ENCODE measurements around the gene ABCD3. TPM values are rescaled to one million over a fixed set of nuclear protein-coding genes. Genes with fewer than 3 reads are reported as not detected.
"Not testable (repeated sequence)": the region's sequence is repeated elsewhere in the genome, so short reads cannot be mapped to it uniquely, and the experiment has no call there.

Gene ABCD3
- total RNA-seq, 2 experiments from 2014 or later = 46.1 to 67.1 TPM

GRCh38 chr1:94551449-94551848, 133.3 kb downstream of the ABCD3 start:
- H3K36me3 Mint-ChIP-seq (ENCODE audit: low read depth) = no peaks in the 10 kb centered on the region
- POLR2A ChIA-PET = no interaction called here
- no peak for DNase-seq

GRCh38 chr1:94552071-94552586, 133.9 kb downstream of the ABCD3 start:
- intact Hi-C loops (cut with DNase I, micrococcal nuclease) = no loop called here
- DNase-seq = no peak
- H3K9me3 Mint-ChIP-seq (ENCODE audit: low read depth) = no peaks in the 10 kb centered on the region
- POLR2A ChIA-PET = no interaction called here
- no peak for ATAC-seq
- H3K27ac Mint-ChIP-seq = no peak overlapping the region
- peaks cover 5% of the 10 kb centered on the region for H3K27me3 Mint-ChIP-seq
- CTCF ChIA-PET = no interaction called here
- no peaks in the 10 kb centered on the region for H3K4me1 Mint-ChIP-seq
- H3K36me3 Mint-ChIP-seq (ENCODE audit: low read depth) = no peaks in the 10 kb centered on the region
- no peak overlapping the region for H3K4me3 Mint-ChIP-seq

More at GRCh38 chr1:94551449-94551848, 133.3 kb downstream of the ABCD3 start:
- no peak overlapping the region for H3K4me3 Mint-ChIP-seq
- CTCF ChIA-PET = no interaction called here
- H3K27me3 Mint-ChIP-seq = peaks cover 11% of the 10 kb centered on the region
- intact Hi-C loops (cut with DNase I, micrococcal nuclease) = no loop called here
- H3K4me1 Mint-ChIP-seq = no peaks in the 10 kb centered on the region
- no peaks in the 10 kb centered on the region for H3K9me3 Mint-ChIP-seq (ENCODE audit: low read depth)
- ATAC-seq = no peak
- H3K27ac Mint-ChIP-seq = no peak overlapping the region

GRCh38 chr1:94553323-94553730, 135.1 kb downstream of the ABCD3 start:
- Mint-ChIP-seq H3K27ac (no peak overlapping the region), H3K36me3 (ENCODE audit: low read depth) (no peaks in the 10 kb centered on the region), H3K4me1 (no peaks in the 10 kb centered on the region), H3K27me3 (peaks cover 5% of the 10 kb centered on the region), H3K9me3 (ENCODE audit: low read depth) (no peaks in the 10 kb centered on the region), H3K4me3 (no peak overlapping the region)
- ChIA-PET CTCF (interaction anchor here (0.6 kb wide), 1 partner anchor 353 kb away, joined by 3 read pairs; no protein-coding TSS in a partner anchor), POLR2A (no interaction called here)
- intact Hi-C loops (cut with DNase I, micrococcal nuclease) = no loop called here
- no peak for DNase-seq
- ATAC-seq = no peak

GRCh38 chr1:94553931-94554330, 135.7 kb downstream of the ABCD3 start:
- no peaks in the 10 kb centered on the region for H3K4me1 Mint-ChIP-seq
- CTCF ChIA-PET = no interaction called here
- H3K9me3 Mint-ChIP-seq (ENCODE audit: low read depth) = no peaks in the 10 kb centered on the region
- no peak overlapping the region for H3K4me3 Mint-ChIP-seq
- POLR2A ChIA-PET = no interaction called here
- DNase-seq (no peak), ATAC-seq (no peak)
- no peak overlapping the region for H3K27ac Mint-ChIP-seq
- H3K27me3 Mint-ChIP-seq = peaks cover 5% of the 10 kb centered on the region
- H3K36me3 Mint-ChIP-seq (ENCODE audit: low read depth) = no peaks in the 10 kb centered on the region
- intact Hi-C loops (cut with DNase I, micrococcal nuclease) = no loop called here

- ATAC-seq (no peak), DNase-seq (no peak)
- H3K27ac Mint-ChIP-seq = no peak overlapping the region
- no peak overlapping the region for H3K4me3 Mint-ChIP-seq
- H3K9me3 Mint-ChIP-seq (ENCODE audit: low read depth) = no peaks in the 10 kb centered on the region
- no peaks in the 10 kb centered on the region for H3K36me3 Mint-ChIP-seq (ENCODE audit: low read depth)
- POLR2A ChIA-PET = no interaction called here
- CTCF ChIA-PET = no interaction called here
- peaks cover 5% of the 10 kb centered on the region for H3K27me3 Mint-ChIP-seq
- intact Hi-C loops (cut with DNase I, micrococcal nuclease) = no loop called here
- no peaks in the 10 kb centered on the region for H3K4me1 Mint-ChIP-seq
These were observed 136.4 kb downstream of the ABCD3 start for GRCh38 chr1:94554580-94554979.

- Mint-ChIP-seq H3K4me3 (no peak overlapping the region), H3K27ac (no peak overlapping the region), H3K27me3 (peaks cover 3% of the 10 kb centered on the region), H3K36me3 (ENCODE audit: low read depth) (no peaks in the 10 kb centered on the region), H3K4me1 (no peaks in the 10 kb centered on the region), H3K9me3 (ENCODE audit: low read depth) (no peaks in the 10 kb centered on the region)
- ATAC-seq = no peak
- DNase-seq = no peak
- ChIA-PET CTCF (no interaction called here), POLR2A (no interaction called here)
- intact Hi-C loops (cut with DNase I, micrococcal nuclease) = no loop called here
These were observed 136.9 kb downstream of the ABCD3 start for GRCh38 chr1:94555091-94555490.

- ChIA-PET CTCF (interaction anchor here (0.7 to 1.1 kb wide), 3 partner anchors 75 to 493 kb away, joined by 3 to 4 read pairs (median 3); no protein-coding TSS in a partner anchor), POLR2A (no interaction called here)
- Mint-ChIP-seq H3K4me3 (no peak overlapping the region), H3K9me3 (ENCODE audit: low read depth) (no peaks in the 10 kb centered on the region), H3K27ac (no peak overlapping the region), H3K27me3 (peaks cover 2% of the 10 kb centered on the region), H3K4me1 (no peaks in the 10 kb centered on the region), H3K36me3 (ENCODE audit: low read depth) (no peaks in the 10 kb centered on the region)
- no peak for ATAC-seq
- DNase-seq = no peak
- intact Hi-C loops (cut with DNase I, micrococcal nuclease) = no loop called here
These were observed 141.7 kb downstream of the ABCD3 start for GRCh38 chr1:94559921-94560320.

- no peaks in the 10 kb centered on the region for H3K36me3 Mint-ChIP-seq (ENCODE audit: low read depth)
- POLR2A ChIA-PET = no interaction called here
- ATAC-seq = no peak
These were observed 142.1 kb downstream of the ABCD3 start for GRCh38 chr1:94560333-94560732.

GRCh38 chr1:94562519-94563260, 144.5 kb downstream of the ABCD3 start:
- no peak overlapping the region for H3K4me3 Mint-ChIP-seq
- ChIA-PET POLR2A (no interaction called here), CTCF (interaction anchor here (0.6 kb wide), 1 partner anchor 527 kb away, joined by 3 read pairs; no protein-coding TSS in a partner anchor)
- no peak overlapping the region for H3K27ac Mint-ChIP-seq
- DNase-seq (no peak), ATAC-seq (no peak)
- H3K4me1 Mint-ChIP-seq = no peaks in the 10 kb centered on the region
- H3K27me3 Mint-ChIP-seq = peaks cover 2% of the 10 kb centered on the region
- no peaks in the 10 kb centered on the region for H3K36me3 Mint-ChIP-seq (ENCODE audit: low read depth)
- no peaks in the 10 kb centered on the region for H3K9me3 Mint-ChIP-seq (ENCODE audit: low read depth)
- intact Hi-C loops (cut with DNase I, micrococcal nuclease) = no loop called here

More at GRCh38 chr1:94560333-94560732, 142.1 kb downstream of the ABCD3 start:
- H3K4me1 Mint-ChIP-seq = no peaks in the 10 kb centered on the region
- DNase-seq = no peak
- intact Hi-C loops (cut with DNase I, micrococcal nuclease) = no loop called here
- no peak overlapping the region for H3K27ac Mint-ChIP-seq
- no peaks in the 10 kb centered on the region for H3K9me3 Mint-ChIP-seq (ENCODE audit: low read depth)
- peaks cover 2% of the 10 kb centered on the region for H3K27me3 Mint-ChIP-seq
- CTCF ChIA-PET = interaction anchor here (0.7 to 1.1 kb wide), 3 partner anchors 75 to 493 kb away, joined by 3 to 4 read pairs (median 3); no protein-coding TSS in a partner anchor
- H3K4me3 Mint-ChIP-seq = no peak overlapping the region

- intact Hi-C loops (cut with DNase I, micrococcal nuclease) = no loop called here
- ChIA-PET CTCF (interaction anchor here (0.6 kb wide), 1 partner anchor 929 kb away, joined by 3 read pairs; no protein-coding TSS in a partner anchor), POLR2A (no interaction called here)
- Mint-ChIP-seq H3K4me1 (no peaks in the 10 kb centered on the region), H3K36me3 (ENCODE audit: low read depth) (no peaks in the 10 kb centered on the region), H3K9me3 (ENCODE audit: low read depth) (no peaks in the 10 kb centered on the region), H3K27ac (no peak overlapping the region), H3K4me3 (no peak overlapping the region), H3K27me3 (peaks cover 2% of the 10 kb centered on the region)
- ATAC-seq (no peak), DNase-seq (no peak)
These were observed 147.7 kb downstream of the ABCD3 start for GRCh38 chr1:94565901-94566300.

GRCh38 chr1:94566436-94566835, 148.2 kb downstream of the ABCD3 start:
- CTCF ChIA-PET = interaction anchor here (1.5 kb wide), 1 partner anchor 12 kb away, joined by 3 read pairs; no protein-coding TSS in a partner anchor
- ATAC-seq; H3K27ac Mint-ChIP-seq; H3K27me3 Mint-ChIP-seq; H3K4me1 Mint-ChIP-seq; DNase-seq; H3K4me3 Mint-ChIP-seq; H3K36me3 Mint-ChIP-seq (ENCODE audit: low read depth); POLR2A ChIA-PET; H3K9me3 Mint-ChIP-seq (ENCODE audit: low read depth); intact Hi-C loops (cut with DNase I, micrococcal nuclease): not testable (repeated sequence)

GRCh38 chr1:94567975-94568607, 149.9 kb downstream of the ABCD3 start:
- ATAC-seq; H3K4me1 Mint-ChIP-seq; H3K36me3 Mint-ChIP-seq (ENCODE audit: low read depth); H3K27ac Mint-ChIP-seq; POLR2A ChIA-PET; DNase-seq; H3K27me3 Mint-ChIP-seq; H3K9me3 Mint-ChIP-seq (ENCODE audit: low read depth); H3K4me3 Mint-ChIP-seq; intact Hi-C loops (cut with DNase I, micrococcal nuclease): not testable (repeated sequence)
- CTCF ChIA-PET = interaction anchor here (0.7 to 1.5 kb wide), 2 partner anchors 10 to 281 kb away, joined by 3 read pairs; no protein-coding TSS in a partner anchor
